ENCODE results near the gene HKDC1. TPM values are rescaled to one million over a fixed set of nuclear protein-coding genes. Genes with fewer than 3 reads are reported as not detected.

Gene HKDC1
- total RNA-seq, 1 experiment from 2014 or later, result 0.68 TPM

- no peaks in the 10 kb centered on the region for H3K4me1 Mint-ChIP-seq (ENCODE audit: insufficient read depth, unreplicated experiment)
- ChIA-PET POLR2A (no interaction called here), CTCF (no interaction called here)
- H3K36me3 Mint-ChIP-seq (ENCODE audit: insufficient read depth, unreplicated experiment), result no peaks in the 10 kb centered on the region
- H3K4me3 Mint-ChIP-seq (ENCODE audit: unreplicated experiment), result no peak overlapping the region
- no peak for DNase-seq (ENCODE audit: unreplicated experiment)
- no peaks in the 10 kb centered on the region for H3K27me3 Mint-ChIP-seq (ENCODE audit: insufficient read depth, unreplicated experiment)
- intact Hi-C loops (cut with micrococcal nuclease), result no loop called here
- TF ChIP-seq, protein P1, sequence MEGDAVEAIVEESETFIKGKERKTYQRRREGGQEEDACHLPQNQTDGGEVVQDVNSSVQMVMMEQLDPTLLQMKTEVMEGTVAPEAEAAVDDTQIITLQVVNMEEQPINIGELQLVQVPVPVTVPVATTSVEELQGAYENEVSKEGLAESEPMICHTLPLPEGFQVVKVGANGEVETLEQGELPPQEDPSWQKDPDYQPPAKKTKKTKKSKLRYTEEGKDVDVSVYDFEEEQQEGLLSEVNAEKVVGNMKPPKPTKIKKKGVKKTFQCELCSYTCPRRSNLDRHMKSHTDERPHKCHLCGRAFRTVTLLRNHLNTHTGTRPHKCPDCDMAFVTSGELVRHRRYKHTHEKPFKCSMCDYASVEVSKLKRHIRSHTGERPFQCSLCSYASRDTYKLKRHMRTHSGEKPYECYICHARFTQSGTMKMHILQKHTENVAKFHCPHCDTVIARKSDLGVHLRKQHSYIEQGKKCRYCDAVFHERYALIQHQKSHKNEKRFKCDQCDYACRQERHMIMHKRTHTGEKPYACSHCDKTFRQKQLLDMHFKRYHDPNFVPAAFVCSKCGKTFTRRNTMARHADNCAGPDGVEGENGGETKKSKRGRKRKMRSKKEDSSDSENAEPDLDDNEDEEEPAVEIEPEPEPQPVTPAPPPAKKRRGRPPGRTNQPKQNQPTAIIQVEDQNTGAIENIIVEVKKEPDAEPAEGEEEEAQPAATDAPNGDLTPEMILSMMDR (IDR thresholded peaks at IDR 0.05; ENCODE audit: unreplicated experiment), result no peak
- no TSS peak for BruUV-seq (replicated peaks)
- H3K27ac Mint-ChIP-seq (ENCODE audit: low read depth, unreplicated experiment), result no peak overlapping the region
- H3K9me3 Mint-ChIP-seq (ENCODE audit: unreplicated experiment), result no peaks in the 10 kb centered on the region
Observed at GRCh38 chr10:69254877-69255276, 34.7 kb downstream of the HKDC1 start.

DNA sequence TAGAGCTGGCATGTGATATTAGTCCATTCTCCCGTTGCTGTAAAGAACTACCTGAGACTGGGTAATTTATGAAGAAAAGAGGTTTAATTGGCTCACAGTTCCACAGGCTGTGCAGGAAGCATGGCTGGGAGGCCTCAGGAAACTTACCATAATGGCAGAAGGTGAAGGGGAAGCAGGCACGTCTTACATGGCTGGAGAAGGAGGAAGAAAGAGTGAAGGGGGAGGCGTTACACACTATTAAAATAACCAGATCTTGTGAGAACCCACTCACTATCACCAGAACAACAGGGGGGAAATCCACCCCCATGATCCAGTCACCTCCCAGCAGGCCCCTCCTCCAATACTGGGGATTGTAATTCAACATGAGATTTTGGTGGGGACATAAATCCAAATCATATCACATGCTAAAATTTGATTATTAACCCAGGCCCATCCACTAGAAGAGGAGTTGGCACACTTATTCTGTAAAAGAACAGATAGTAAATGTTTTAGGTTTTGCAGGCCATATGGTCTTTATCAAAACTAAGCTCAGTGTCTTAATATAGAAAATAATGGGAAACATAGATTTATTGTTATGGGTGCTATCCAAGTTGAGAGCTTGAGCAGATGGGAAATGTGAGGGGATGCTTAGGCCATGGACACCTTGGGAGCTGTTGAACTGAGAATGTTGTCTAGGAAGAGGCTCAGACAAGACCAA lies 39.6 kb downstream of the HKDC1 start:
- intact Hi-C loops (cut with micrococcal nuclease), result no loop called here
- POLR2A ChIA-PET, result no interaction called here
- H3K27ac Mint-ChIP-seq (ENCODE audit: low read depth, unreplicated experiment), result no peak overlapping the region
- no peak overlapping the region for H3K4me3 Mint-ChIP-seq (ENCODE audit: unreplicated experiment)
- H3K9me3 Mint-ChIP-seq (ENCODE audit: unreplicated experiment), result no peaks in the 10 kb centered on the region
- no peaks in the 10 kb centered on the region for H3K36me3 Mint-ChIP-seq (ENCODE audit: insufficient read depth, unreplicated experiment)
- H3K27me3 Mint-ChIP-seq (ENCODE audit: insufficient read depth, unreplicated experiment), result no peaks in the 10 kb centered on the region
- CTCF ChIA-PET, result interaction anchor here (1.1 kb wide), 1 partner anchor 91 kb away, joined by 3 read pairs; no protein-coding TSS in a partner anchor
- TF ChIP-seq, protein P1 (IDR thresholded peaks at IDR 0.05; ENCODE audit: unreplicated experiment), result no peak
- BruUV-seq (replicated peaks), result no TSS peak
- no peak for DNase-seq (ENCODE audit: unreplicated experiment)
- peaks cover 1% of the 10 kb centered on the region for H3K4me1 Mint-ChIP-seq (ENCODE audit: insufficient read depth, unreplicated experiment)

DNA sequence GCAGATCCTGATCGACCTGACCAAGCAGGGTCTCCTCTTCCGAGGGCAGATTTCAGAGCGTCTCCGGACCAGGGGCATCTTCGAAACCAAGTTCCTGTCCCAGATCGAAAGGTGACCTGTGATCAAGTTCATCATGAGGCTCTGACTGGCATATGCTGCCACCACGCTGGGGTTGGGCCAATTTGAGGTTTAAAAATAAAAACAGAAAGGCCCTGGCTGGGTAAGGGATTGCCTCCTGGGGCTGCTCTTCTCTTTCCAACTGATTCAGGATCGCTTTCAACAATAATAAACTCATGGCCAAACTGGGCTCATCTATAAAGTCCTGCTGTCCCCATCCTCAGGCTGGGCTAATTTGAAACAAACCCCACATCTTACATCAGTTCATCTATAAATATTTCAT lies 41.1 kb downstream of the HKDC1 start:
- CTCF ChIA-PET, result no interaction called here
- Mint-ChIP-seq H3K9me3 (ENCODE audit: unreplicated experiment) (no peaks in the 10 kb centered on the region), H3K27ac (ENCODE audit: low read depth, unreplicated experiment) (no peak overlapping the region), H3K36me3 (ENCODE audit: insufficient read depth, unreplicated experiment) (no peaks in the 10 kb centered on the region), H3K4me1 (ENCODE audit: insufficient read depth, unreplicated experiment) (peaks cover 16% of the 10 kb centered on the region), H3K27me3 (ENCODE audit: insufficient read depth, unreplicated experiment) (no peaks in the 10 kb centered on the region), H3K4me3 (ENCODE audit: unreplicated experiment) (no peak overlapping the region)
- TF ChIP-seq, protein P1 (IDR thresholded peaks at IDR 0.05; ENCODE audit: unreplicated experiment), result no peak
- no TSS peak for BruUV-seq (replicated peaks)
- DNase-seq (ENCODE audit: unreplicated experiment), result no peak
- POLR2A ChIA-PET, result no interaction called here
- intact Hi-C loops (cut with micrococcal nuclease), result no loop called here

DNA sequence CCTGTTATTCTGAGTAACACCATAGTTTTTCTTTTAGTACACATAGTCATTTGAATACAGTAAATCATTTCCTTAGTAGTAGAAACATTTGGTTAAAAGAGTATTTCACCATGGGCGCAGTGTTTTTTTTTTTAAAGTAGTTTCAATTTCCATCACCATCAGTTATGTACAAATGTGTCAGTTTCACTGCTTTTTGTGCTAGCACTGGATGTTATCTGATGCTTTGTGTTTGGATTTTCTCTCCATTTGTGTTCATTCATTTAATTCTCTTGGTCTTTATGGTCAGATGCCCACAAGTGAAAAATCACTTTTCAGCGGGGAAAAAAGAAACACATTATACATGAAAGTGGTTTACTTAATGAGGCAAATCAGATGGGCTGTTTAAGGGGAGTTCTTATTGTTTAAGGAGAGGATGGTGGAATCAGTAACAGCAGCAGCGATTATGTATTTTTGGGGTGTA lies 42.2 kb downstream of the HKDC1 start:
- TF ChIP-seq, protein P1 (IDR thresholded peaks at IDR 0.05; ENCODE audit: unreplicated experiment), result no peak
- Mint-ChIP-seq H3K36me3 (ENCODE audit: insufficient read depth, unreplicated experiment) (no peaks in the 10 kb centered on the region), H3K27me3 (ENCODE audit: insufficient read depth, unreplicated experiment) (no peaks in the 10 kb centered on the region), H3K9me3 (ENCODE audit: unreplicated experiment) (no peaks in the 10 kb centered on the region), H3K27ac (ENCODE audit: low read depth, unreplicated experiment) (no peak overlapping the region), H3K4me3 (ENCODE audit: unreplicated experiment) (no peak overlapping the region), H3K4me1 (ENCODE audit: insufficient read depth, unreplicated experiment) (peaks cover 16% of the 10 kb centered on the region)
- intact Hi-C loops (cut with micrococcal nuclease), result no loop called here
- BruUV-seq (replicated peaks), result no TSS peak
- POLR2A ChIA-PET, result no interaction called here
- CTCF ChIA-PET, result interaction anchor here (0.6 kb wide), 1 partner anchor 43 kb away, joined by 5 read pairs; no protein-coding TSS in a partner anchor
- no peak for DNase-seq (ENCODE audit: unreplicated experiment)

Data from MCF 10A (cell line).